ENCODE data around the gene ZNF343. TPM values are rescaled to one million over a fixed set of nuclear protein-coding genes. Genes with fewer than 3 reads are reported as not detected.

ZNF343 gene
- 10 to 100 TPM; 12.0 to 15.6 (median 13.6) TPM for total RNA-seq

GRCh38 chr20:2508631-2509467 is at the start of gene ZNF343:
ZNF343 (minus strand) TSS chr20:2508915; CDS start chr20:2493895, 15,020 bp downstream.
- Histone ChIP-seq H3K36me3 (no peaks in the 10 kb centered on the region), H3K4me3 (peak within 1 kb of the TSS; percentile 47 to 91 (median 82)), H3K27ac (peak within 1 kb of the TSS; percentile 83 to 88 (median 86)), H3K27me3 (no peaks in the 10 kb centered on the region), H3K4me1 (peaks cover 0 to 17% (median 12%) of the 10 kb centered on the region in 4 donors), H3K9me3 (no peaks in the 10 kb centered on the region)
- TF ChIP-seq EP300 (IDR thresholded peaks at IDR 0.05) (peak; percentile 76 to 78), POLR2A (IDR thresholded peaks at IDR 0.05) (peak in 1 of 2 donors; percentile 52)
- TF ChIP-seq, protein P1, sequence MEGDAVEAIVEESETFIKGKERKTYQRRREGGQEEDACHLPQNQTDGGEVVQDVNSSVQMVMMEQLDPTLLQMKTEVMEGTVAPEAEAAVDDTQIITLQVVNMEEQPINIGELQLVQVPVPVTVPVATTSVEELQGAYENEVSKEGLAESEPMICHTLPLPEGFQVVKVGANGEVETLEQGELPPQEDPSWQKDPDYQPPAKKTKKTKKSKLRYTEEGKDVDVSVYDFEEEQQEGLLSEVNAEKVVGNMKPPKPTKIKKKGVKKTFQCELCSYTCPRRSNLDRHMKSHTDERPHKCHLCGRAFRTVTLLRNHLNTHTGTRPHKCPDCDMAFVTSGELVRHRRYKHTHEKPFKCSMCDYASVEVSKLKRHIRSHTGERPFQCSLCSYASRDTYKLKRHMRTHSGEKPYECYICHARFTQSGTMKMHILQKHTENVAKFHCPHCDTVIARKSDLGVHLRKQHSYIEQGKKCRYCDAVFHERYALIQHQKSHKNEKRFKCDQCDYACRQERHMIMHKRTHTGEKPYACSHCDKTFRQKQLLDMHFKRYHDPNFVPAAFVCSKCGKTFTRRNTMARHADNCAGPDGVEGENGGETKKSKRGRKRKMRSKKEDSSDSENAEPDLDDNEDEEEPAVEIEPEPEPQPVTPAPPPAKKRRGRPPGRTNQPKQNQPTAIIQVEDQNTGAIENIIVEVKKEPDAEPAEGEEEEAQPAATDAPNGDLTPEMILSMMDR (IDR thresholded peaks at IDR 0.05): peak in 1 of 5 experiments; percentile 10
- WGBS, 2 donors: 0 to 1% methylated on average over 48 to 53 of the region's 53 CpGs
- peak; percentile 56 to 74 for DNase-seq (ENCODE audit: low spot score in 2 of 2)

GRCh38 chr20:2557873-2558580 is 49.3 kb upstream of the ZNF343 start:
- 23 to 31% methylated on average over 22 of the region's 22 CpGs for whole genome bisulfite sequencing, 2 donors
- DNase-seq (ENCODE audit: low spot score in 2 of 2): no peak
- no peak for TF ChIP-seq EP300 (IDR thresholded peaks at IDR 0.05)
- TF ChIP-seq POLR2A (IDR thresholded peaks at IDR 0.05): no peak
- TF ChIP-seq, protein P1 (IDR thresholded peaks at IDR 0.05): no peak
- peaks cover 0 to 75% of the 10 kb centered on the region in 2 donors for H3K27me3 ChIP-seq
- H3K4me3 ChIP-seq: peak overlapping the region in 1 of 4 donors; percentile 37
- H3K9me3 ChIP-seq: no peaks in the 10 kb centered on the region
- H3K36me3 ChIP-seq: no peaks in the 10 kb centered on the region
- H3K27ac ChIP-seq: no peak overlapping the region
- H3K4me1 ChIP-seq: peaks cover 0 to 9% (median 3%) of the 10 kb centered on the region in 4 donors

GRCh38 chr20:2545594-2545993 is 36.9 kb upstream of the ZNF343 start:
- 84 to 89% methylated on average over 2 of the region's 2 CpGs for WGBS, 2 donors
- TF ChIP-seq, protein P1 (IDR thresholded peaks at IDR 0.05): no peak
- TF ChIP-seq EP300 (IDR thresholded peaks at IDR 0.05) (no peak), POLR2A (IDR thresholded peaks at IDR 0.05) (no peak)
- H3K27ac ChIP-seq: no peak overlapping the region
- H3K36me3 ChIP-seq: no peaks in the 10 kb centered on the region
- H3K9me3 ChIP-seq: no peaks in the 10 kb centered on the region
- no peaks in the 10 kb centered on the region for H3K4me1 ChIP-seq
- no peak for DNase-seq (ENCODE audit: low spot score in 2 of 2)
- peaks cover 0 to 32% of the 10 kb centered on the region in 2 donors for H3K27me3 ChIP-seq
- no peak overlapping the region for H3K4me3 ChIP-seq

DNA sequence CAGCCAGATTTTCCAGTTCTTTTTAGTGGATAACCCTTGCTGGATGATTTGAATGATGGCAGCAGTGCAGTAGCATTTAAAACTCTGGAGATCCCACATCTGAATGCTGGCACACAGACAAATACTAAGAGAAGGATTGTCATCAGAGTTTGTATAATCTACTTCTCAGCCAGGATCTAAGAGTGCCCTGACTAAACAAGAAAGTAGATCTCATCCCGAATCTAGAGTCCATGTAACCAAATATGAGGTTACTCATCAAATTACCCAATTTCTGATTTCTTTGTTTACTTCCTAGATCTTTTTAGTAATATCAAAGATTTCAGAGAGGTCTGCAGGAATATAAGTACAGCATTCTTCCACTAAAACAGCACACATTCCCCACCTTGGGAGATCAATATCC is 35.5 kb upstream of the ZNF343 start:
- H3K4me3 ChIP-seq: no peak overlapping the region
- peaks cover 0 to 8% (median 0%) of the 10 kb centered on the region in 4 donors for H3K4me1 ChIP-seq
- no peak for DNase-seq (ENCODE audit: low spot score in 2 of 2)
- TF ChIP-seq, protein P1 (IDR thresholded peaks at IDR 0.05): no peak
- TF ChIP-seq POLR2A (IDR thresholded peaks at IDR 0.05) (no peak), EP300 (IDR thresholded peaks at IDR 0.05) (no peak)
- no peak overlapping the region for H3K27ac ChIP-seq
- WGBS, 2 donors: 73 to 82% methylated on average over 1 of the region's 1 CpG
- H3K27me3 ChIP-seq: peaks cover 0 to 32% of the 10 kb centered on the region in 2 donors
- no peaks in the 10 kb centered on the region for H3K9me3 ChIP-seq
- H3K36me3 ChIP-seq: no peaks in the 10 kb centered on the region

All from tibial nerve (tissue), 4 donors.